ENCODE data around the gene USP10.

The USP10 gene, protein sequence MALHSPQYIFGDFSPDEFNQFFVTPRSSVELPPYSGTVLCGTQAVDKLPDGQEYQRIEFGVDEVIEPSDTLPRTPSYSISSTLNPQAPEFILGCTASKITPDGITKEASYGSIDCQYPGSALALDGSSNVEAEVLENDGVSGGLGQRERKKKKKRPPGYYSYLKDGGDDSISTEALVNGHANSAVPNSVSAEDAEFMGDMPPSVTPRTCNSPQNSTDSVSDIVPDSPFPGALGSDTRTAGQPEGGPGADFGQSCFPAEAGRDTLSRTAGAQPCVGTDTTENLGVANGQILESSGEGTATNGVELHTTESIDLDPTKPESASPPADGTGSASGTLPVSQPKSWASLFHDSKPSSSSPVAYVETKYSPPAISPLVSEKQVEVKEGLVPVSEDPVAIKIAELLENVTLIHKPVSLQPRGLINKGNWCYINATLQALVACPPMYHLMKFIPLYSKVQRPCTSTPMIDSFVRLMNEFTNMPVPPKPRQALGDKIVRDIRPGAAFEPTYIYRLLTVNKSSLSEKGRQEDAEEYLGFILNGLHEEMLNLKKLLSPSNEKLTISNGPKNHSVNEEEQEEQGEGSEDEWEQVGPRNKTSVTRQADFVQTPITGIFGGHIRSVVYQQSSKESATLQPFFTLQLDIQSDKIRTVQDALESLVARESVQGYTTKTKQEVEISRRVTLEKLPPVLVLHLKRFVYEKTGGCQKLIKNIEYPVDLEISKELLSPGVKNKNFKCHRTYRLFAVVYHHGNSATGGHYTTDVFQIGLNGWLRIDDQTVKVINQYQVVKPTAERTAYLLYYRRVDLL

DNA sequence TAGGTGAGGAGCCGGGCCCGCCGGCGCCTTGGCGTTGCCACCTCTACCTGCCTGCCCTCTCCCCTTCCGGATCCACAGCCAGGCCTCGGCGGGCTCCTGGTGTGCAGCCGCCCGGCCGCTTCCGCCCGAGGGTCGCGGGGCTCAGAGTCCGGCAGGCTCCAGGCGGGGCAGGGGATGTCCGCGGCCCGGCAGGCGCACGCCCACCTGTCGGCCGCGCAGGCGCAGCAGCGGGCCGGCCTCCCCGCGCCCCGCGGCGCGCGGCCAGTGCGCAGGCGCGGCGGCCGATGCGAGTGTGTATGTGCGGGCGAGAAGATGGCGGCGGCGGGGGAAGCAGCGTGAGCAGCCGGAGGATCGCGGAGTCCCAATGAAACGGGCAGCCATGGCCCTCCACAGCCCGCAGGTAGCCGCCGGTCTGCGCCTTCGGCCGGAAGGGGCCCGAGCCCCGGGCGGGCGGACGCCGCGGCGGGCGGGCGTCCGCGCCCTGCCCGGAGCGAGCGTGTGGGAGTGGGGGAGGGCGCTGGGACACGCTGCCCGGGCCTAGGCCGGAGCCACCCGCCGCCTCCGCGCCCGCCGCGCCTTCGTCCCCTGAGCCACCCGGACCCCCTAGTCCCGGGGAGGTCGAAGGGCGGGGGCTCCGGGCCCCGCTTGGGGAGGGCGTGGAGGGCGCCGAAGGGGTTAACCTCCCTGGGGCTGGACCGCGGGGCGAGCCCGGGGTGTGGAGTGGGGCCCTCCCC lies at the start of gene USP10:
TSS of gene USP10 (plus strand) at position 289 of the 734 bp plus-strand sequence. CDS start at position 380, 91 bp downstream.
- peak; percentile 8 for DNase-seq

DNA sequence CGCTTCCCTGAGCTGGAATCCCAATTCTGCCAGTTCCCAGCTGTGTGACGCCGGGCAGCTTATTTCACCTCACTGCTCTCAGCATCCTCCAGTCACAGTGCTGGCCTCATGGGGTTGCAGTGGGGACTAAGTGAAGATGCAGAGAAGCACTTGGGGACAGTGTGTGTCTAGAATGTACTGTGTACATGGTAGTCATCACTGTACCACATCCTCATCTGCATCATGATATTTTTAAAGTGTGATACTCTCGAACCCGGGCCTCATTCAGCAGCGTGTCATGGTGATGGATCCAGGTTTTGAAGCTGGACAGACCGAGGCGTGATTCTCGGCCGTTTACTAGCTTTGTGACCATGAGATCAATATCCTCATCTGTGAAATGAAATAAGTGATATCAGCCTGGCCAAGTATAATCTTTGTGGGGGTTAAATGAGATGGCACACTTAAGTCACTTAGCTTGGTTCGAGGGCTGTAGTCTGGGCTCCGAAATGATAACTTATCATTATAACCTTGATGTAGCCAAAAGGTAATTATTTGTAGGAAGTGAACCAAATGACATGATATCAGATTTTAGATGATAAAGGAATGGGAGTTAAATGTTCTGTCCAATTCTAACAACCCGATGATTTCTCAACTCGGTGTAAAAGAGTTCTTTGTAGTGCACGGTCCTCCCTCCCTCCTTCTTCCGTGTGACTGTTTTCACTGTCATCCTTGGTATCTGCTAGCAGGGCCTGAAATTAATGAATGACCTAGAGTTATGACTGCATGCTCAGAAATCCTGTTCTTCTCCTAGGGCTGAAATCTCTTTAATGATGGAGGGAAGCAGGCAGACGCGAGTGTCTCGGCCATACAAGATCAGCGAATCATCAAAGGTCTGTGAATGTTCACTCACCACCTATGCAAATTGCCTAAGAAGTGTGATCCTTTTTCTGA lies 49.5 kb upstream of the USP10 start:
- DNase-seq: no peak

DNA sequence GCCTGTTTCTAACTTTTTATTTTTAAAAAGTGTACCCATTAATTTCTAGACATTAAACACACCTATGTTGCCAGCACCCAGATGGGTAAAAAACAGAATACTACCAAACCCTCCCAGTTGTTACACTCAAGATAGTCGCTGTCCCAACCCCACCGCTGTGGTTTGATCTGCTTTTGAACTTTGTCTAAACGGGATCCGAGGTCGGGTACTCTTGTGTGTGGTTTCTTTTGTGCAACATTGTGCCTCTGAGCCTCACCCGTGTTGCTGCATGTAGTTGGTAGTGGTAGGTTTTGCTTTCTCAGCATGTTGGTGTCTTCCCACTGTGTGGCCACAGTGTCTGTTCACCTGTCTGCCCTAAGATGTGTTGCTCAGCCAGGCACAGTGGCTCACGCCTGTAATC lies 47.2 kb upstream of the USP10 start:
- DNase-seq: no peak

DNA sequence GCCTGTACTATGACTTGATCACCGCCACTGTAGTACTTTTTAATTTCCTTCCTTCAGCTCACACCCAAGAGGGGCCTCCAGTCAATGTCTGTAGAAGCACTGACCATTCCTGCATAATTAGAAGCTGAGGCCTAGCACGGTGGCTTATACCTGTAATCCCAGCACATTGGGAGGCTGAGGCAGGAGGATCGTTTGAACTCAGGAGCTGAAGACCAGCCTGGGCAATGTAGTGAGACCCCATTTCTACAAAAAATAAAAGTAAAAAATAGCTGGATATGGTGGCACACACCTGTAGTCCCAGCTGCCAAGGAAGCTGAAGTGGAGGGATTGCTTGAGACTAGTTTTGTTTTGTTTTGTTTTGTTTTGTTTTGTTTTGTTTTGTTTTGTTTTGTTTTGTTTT lies 45.6 kb upstream of the USP10 start:
- no peak for DNase-seq

DNA sequence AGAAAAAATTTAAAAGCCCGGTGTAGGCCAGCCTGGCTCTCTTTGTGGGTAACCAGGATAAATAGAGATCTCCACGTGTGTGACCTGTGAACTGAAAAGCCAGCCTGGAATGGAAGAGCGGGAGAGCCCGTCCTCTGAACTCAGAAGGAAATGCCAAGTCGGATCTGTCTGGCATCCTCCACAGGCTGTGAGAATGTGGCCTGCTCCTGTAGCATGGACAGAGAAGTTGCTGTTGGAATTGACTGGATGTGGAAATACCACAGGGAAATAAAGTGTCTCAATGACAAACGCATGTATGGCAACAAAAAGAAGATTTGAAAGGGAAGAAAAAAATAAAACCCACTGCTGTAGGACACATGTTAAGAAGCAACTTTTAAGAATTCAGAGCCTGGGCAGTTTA lies 44.8 kb upstream of the USP10 start:
- no peak for DNase-seq

DNA sequence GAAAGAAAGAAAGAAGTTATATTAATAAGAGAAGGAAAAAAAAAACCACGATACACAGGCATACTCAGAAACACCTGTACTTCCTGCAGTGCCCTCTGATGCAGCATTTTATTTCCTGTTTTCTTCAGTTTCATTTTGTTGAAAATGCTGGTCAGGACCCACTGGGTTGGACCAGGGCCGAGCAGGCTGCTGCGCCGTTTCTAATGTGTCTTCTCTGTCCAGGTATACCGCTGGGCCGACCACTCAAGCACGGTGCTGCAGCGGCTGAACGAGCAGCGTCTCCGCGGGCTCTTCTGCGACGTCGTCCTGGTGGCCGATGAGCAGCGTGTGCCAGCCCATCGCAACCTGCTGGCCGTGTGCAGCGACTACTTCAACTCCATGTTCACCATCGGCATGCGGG lies 43.2 kb upstream of the USP10 start:
- no peak for DNase-seq

DNA sequence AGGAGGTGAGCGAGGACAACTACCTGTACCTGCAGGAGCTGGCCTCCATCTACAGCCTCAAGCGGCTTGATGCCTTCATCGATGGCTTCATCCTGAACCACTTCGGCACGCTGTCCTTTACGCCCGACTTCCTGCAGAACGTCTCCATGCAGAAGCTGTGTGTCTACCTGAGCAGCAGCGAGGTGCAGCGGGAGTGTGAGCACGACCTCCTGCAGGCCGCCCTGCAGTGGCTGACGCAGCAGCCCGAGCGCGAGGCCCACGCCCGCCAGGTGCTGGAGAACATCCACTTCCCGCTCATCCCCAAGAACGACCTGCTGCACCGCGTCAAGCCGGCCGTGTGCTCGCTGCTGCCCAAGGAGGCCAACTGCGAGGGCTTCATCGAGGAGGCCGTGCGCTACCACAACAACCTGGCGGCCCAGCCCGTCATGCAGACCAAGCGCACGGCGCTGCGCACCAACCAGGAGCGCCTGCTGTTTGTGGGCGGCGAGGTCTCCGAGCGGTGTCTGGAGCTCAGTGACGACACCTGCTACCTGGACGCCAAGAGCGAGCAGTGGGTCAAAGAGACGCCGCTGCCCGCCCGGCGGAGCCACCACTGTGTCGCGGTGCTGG lies 42.5 kb upstream of the USP10 start:
- DNase-seq: no peak

DNA sequence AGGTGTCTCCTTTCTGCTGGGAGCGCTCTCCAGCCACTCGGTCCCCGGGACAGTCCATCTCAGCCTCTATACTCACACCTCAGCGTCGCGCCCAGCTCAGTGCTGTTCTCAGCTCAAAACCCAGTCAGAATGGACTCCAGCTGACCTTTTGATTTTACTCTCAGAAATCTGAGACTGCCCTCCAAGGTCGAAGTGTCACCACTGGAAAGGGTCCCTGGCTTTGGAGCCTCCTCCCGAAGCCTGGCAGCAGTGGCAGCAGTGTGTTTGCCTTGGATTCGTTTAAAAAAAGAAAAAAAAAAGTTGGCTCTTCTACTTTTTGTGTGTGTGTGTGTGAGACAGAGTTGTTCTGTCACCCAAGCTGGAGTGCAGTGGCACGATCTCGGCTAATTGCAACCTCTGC lies 41.1 kb upstream of the USP10 start:
- DNase-seq: no peak

DNA sequence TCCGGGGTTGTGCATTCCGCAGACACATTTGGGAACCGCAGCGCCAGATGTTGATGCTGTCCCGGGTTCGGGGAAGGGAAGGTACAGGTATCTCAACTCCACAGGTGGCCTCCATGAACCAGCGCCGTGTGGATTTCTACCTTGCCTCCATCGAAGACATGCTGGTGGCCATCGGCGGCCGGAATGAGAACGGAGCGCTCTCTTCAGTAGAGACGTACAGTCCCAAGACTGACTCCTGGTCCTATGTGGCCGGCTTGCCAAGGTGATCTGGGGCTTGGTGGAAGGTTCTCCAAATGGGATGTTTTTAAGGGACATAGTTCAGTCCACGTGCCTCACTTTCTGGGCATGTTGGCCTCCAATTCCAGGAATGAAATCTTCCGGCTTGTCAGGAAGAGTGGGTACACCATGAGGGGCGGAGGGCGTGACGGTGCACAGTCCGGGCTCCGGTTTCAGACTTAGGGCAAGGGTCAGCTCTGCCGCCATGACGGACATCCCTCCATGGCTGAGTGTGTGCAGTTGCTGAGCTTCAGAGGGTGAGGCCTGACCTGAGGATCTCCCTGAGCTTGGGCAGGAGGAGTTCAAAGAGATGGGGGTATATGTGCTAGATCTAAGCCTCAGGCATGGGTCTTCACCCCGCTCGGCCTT lies 40.0 kb upstream of the USP10 start:
- DNase-seq: no peak

DNA sequence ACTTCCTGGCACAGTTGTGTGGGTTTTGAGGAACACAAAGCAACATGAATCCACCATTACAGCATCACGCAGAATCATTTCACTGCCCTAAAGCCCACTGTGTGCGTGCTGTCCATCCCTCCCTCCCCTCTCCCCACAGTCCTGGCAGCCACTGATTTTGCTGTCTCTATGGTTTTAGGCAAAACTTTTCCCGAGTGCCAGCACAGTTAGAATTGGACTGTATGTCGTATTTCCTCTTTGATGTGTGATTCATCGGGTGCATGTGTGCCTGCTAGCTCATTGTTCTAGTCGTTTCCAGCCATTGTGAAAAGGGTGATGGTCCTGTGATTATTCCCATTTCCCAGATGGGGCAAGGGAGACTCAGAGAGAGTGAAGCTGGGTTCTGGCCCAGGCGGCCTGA lies 38.8 kb upstream of the USP10 start:
- no peak for DNase-seq

DNA sequence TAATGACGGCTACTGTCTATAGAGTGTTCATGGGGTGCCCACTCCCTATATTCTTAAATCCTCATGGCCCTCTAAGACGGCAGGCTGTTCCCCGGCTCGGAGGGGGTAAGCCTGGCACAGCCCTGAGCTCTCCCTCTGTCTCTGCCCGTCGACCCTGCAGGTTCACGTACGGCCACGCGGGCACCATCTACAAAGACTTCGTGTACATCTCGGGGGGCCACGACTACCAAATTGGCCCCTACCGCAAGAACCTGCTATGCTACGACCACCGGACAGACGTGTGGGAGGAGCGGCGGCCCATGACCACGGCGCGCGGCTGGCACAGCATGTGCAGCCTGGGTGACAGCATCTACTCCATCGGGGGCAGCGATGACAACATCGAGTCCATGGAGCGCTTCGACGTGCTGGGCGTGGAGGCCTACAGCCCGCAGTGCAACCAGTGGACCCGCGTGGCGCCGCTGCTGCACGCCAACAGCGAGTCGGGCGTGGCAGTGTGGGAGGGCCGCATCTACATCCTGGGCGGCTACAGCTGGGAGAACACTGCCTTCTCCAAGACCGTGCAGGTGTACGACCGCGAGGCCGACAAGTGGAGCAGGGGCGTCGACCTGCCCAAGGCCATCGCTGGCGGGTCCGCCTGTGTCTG lies 38.3 kb upstream of the USP10 start:
- DNase-seq: no peak

DNA sequence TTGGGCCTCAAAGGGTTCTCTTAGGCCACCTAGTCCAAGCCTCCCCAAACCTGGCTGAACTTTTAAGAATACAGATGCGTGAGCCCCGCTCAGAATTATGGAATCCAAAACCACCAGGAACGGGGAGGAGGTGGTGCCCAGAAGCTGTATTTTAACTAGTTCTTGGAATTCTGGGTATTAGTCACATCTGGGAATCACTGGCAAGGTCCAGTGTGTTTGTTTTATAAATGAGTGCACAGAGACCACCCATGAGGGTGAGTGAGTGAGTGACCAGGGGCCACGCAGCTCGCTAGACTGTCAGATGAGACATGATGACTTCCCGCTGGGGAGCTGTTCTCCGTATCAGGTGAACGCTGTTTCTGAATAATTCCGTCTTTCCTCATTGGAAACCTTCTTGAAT lies 37.3 kb upstream of the USP10 start:
- no peak for DNase-seq

DNA sequence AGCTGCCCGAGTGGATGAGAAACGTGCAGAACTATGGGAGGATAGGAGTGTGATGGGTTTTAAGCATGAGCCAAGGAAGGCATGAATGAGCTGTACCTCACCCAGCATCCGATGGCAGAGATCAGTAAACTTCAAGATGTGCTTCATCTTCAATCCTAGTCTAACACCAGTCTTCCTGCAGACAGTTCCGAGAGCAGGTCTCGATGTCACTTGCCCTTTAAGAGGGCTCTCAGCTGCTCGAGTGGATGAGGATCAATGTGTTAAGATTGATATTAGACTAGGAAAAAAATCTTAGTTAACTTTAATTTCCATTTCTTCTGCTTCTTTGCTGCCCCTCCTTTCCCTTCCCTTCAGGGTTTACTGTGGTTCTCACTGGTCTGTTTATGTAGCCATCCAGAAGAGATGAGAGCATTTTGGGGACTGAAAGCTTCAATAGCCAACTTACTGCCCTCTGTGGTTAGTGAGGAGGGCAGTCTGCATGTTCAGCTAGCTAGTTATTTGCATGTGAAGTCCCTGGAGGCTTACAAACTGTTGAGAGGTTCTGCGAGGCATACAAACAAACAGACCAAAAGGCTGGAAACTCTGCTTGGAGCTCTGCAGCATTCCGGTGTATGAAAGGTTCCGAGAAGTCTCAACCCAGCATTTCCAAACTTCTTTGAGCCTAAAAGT lies 36.2 kb upstream of the USP10 start:
- peak; percentile 81 for DNase-seq

DNA sequence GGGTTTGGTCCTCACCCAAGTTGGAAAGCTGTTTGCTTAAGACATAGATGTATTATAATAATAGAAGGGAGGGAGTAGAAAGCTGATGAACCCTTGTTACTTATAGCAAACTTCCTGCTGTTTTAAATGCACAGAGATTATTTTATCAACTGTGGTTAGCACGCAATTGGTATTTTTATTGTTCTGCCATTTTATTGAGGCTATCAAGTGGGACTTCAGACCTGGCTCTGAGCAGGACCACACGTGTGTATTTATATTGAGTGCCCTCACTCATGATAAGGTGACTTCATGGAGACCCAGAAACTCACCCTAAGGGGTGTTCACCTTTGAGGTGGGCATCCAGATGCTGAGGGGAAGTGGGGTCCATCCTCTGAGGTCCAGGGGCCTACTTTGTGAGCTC lies 34.4 kb upstream of the USP10 start:
- no peak for DNase-seq

DNA sequence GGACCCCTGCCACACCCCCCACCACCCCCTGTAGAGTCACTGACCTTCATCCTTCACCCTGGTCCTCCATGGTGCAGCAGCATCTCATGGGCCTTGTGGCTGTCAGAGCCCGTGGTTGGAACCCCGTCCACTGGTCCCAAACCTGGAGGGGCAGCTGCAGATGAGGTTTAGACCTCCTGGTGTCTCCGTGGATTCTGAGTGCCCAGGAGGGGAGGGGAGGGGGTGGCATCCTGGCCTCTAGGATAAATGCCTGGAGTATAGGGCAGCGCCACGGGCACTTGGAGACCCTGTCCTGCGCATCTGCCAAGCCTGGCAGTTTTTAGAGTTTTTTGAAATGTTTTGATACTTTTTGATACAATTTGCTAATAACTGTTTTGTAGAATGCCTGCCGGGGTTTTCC lies 34.0 kb upstream of the USP10 start:
- no peak for DNase-seq

DNA sequence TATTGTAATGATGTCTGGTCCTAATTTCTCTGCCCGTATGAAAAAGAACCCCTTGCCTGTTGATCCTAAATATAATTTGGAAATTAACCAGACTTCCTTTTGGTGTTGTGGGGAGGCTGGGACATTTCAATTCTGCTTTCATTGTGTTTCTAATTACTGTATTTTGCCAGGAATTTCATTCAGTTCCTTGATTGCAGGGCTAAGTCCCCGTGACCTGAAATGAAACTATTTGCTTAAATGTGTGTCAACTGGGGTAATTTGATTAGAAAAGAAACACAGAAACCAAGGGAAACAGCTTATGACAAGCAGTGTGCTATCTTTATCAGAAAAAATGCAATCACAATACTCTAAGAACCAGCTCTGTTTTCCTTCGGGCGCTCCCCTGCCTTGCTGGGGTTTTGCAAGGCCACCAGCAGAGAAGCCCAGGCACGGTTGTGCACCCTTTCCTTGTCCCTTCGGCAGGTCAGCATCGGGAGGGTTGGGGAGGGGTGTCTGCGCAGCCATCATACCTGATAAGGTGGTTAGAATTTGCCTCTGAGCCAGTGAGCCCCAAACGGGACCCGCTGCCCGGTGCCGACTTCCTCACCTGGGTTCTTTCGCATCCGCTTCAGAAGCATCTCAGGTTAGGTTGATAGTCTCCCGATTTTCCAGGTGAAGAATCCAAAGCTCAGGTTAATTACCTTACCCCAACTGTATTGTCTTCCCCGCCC lies 32.0 kb upstream of the USP10 start:
- DNase-seq: no peak

DNA sequence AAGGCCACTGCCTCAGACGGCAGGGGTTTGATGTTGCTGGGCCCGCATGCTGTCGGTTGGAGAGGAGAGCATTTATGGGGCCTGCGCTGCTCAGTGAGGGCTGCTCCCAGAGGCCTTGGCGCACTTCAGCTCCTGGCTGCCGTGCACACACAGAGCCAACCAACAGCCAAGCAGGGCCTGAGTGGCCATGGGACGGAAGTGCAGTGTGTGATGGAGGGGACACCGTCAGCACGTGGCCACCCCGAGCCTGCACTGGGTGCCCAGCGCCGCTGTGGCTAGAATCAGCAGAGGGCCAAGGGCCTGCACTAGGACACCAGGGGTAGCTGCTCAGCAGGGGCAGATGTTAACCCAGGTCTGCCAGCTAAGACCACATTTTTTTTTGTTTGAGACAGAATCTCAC lies 29.7 kb upstream of the USP10 start:
- no peak for DNase-seq

DNA sequence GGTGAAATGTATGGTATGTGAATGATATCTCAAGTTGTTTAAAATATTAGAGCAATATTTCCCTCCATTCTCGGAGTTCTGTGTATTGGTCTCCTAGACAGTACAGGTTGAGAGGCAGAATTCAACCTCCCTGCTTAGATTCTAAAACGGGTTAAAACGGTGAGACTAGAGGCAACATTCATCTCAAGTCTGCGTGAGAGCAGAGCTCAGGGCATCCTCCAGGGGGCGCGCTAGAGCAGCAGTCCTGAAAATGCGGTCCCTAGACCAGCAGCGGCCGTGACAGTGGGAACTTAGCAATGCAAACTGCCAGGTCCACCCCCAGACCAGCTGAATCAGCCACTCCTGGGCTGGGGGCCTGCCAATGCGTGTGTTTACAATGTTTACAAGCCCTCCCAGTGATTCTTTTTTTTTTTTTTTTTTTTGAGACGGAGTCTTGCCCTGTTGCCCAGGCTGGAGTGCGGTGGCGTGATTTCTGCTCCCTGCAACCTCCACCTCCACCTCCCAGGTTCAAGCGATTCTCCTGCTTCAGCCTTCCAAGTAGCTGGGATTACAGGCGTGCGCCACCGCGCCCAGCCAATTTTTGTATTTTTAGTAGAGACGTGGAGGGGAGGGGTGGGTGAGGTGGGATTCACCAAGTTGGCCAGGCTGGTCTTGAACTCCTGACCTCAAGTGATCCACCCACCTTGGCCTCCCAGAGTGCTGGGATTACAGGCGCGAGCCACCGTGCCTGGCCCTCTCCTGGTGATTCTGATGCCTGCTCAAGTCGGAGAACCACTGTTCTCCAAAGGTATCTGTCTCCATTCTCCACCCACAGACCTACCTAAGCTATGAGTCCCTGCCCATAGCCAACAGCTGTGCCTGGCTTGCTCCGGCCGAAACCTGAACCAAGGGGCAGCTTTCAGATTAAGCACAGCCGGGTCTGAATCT lies 27.3 kb upstream of the USP10 start:
- DNase-seq: no peak

DNA sequence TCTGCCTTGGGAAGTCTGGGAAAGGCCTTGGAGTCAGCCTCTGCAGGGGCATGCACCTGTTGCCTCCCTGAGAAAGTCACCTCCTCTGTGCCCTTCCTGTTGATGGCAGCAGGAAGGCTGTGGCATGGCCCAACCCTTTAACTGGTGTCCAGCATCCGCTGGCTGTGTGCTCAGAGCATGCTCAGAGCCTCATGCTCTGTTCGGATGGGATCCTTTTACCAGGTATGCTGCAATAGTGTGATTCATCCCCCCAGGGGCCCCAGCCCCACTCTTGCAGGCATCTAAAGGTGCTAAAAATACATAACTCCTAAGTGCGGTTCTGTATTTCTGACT lies 26.6 kb upstream of the USP10 start:
- no peak for DNase-seq
